Spinal cord (tissue), 10 donors: ENCODE measurements around the gene ADD3. TPM values are rescaled to one million over a fixed set of nuclear protein-coding genes. Genes with fewer than 3 reads are reported as not detected.

ENCODE experiments used
- DNase-seq, 6 donors: peaks; one replicate each; pipeline versions ENCODE4 v3.0.0 to v3.0.0-alpha.2; 2013 to 2015; ENCODE audit warnings: low spot score in 6 of 6, low read depth in 4 of 6
- H3K27ac ChIP-seq: one replicate; pipeline ENCODE4 v1.5.1; 2013; ENCODE audit warnings: low read depth, low read length, control low read depth
- H3K27me3 ChIP-seq: one replicate; pipeline ENCODE4 v1.6.1; 2013; ENCODE audit warnings: low read length; ENCODE audit not compliant: control insufficient read depth, insufficient read depth
- H3K36me3 ChIP-seq: one replicate; pipeline ENCODE4 v1.6.1; 2013; ENCODE audit warnings: low read length; ENCODE audit not compliant: control insufficient read depth, insufficient read depth
- H3K4me1 ChIP-seq: one replicate; pipeline ENCODE4 v1.6.1; 2013; ENCODE audit warnings: low read length; ENCODE audit not compliant: control insufficient read depth, insufficient read depth
- H3K4me3 ChIP-seq: one replicate; pipeline ENCODE4 v1.5.1; 2013; ENCODE audit warnings: low read depth, low read length, control low read depth
- H3K9me3 ChIP-seq: one replicate; pipeline ENCODE4 v1.6.1; 2013; ENCODE audit warnings: low read length; ENCODE audit not compliant: control insufficient read depth, insufficient read depth
- WGBS: methylation state at CpG from one replicate; pipeline ENCODE4 v1.1.5; 2013; ENCODE audit warnings: missing lambda C conversion rate; ENCODE audit not compliant: insufficient coverage; 5-methylcytosine and 5-hydroxymethylcytosine counted together
- polyA plus RNA-seq, 2 donors: library from polyadenylated mRNA; unstranded; fragments of 120-200 nt; gene quantifications; one replicate each; pipeline ENCODE4 v1.2.1, GENCODE V29; 2013; ENCODE audit not compliant: insufficient read length in 2 of 2
- small RNA-seq: library from RNA; depleted of rRNA; stranded (forward); fragments of <200 nt; gene quantifications from one replicate; pipeline ENCODE3, GENCODE V24; 2014; ENCODE audit warnings: low replicate concordance
- total RNA-seq, 2 donors: library from RNA; depleted of rRNA in 1 of 2; stranded (reverse); fragments of 120-200 nt in 1 of 2; fragments of >200 nt in 1 of 2; gene quantifications; one replicate each; pipeline versions ENCODE4 v1.2.3 to v1.2.4, GENCODE V29; 2013 to 2014
- donor health status: healthy.

Gene ADD3
- total and polyA plus RNA-seq, 4 donors = 193 to 557 (median 324) TPM

- H3K9me3 ChIP-seq = no peaks in the 10 kb centered on the region
- no peaks in the 10 kb centered on the region for H3K36me3 ChIP-seq
- 86% methylated on average over 1 of the region's 5 CpGs for WGBS
- no peak overlapping the region for H3K4me3 ChIP-seq
- H3K27ac ChIP-seq = no peak overlapping the region
- peaks cover 2% of the 10 kb centered on the region for H3K27me3 ChIP-seq
- peaks cover 19% of the 10 kb centered on the region for H3K4me1 ChIP-seq
- no peak for DNase-seq
Observed at GRCh38 chr10:110174816-110175215, 167.0 kb downstream of the ADD3 start.

GRCh38 chr10:110175406-110175805 is 167.6 kb downstream of the ADD3 start:
- Histone ChIP-seq H3K27me3 (no peaks in the 10 kb centered on the region), H3K9me3 (no peaks in the 10 kb centered on the region), H3K4me1 (peaks cover 15% of the 10 kb centered on the region), H3K4me3 (no peak overlapping the region), H3K36me3 (no peaks in the 10 kb centered on the region), H3K27ac (no peak overlapping the region)
- no peak for DNase-seq
- 67% methylated on average over 1 of the region's 2 CpGs for WGBS

GRCh38 chr10:110176141-110177030 is 168.6 kb downstream of the ADD3 start:
- H3K9me3 ChIP-seq = no peaks in the 10 kb centered on the region
- no peak overlapping the region for H3K27ac ChIP-seq
- 54% methylated on average over 8 of the region's 19 CpGs for WGBS
- no peaks in the 10 kb centered on the region for H3K27me3 ChIP-seq
- DNase-seq = peak in 1 of 6 donors; percentile 56
- H3K4me1 ChIP-seq = peaks cover 10% of the 10 kb centered on the region
- no peak overlapping the region for H3K4me3 ChIP-seq
- H3K36me3 ChIP-seq = no peaks in the 10 kb centered on the region

GRCh38 chr10:110179220-110179619 is 171.4 kb downstream of the ADD3 start:
- no peaks in the 10 kb centered on the region for H3K9me3 ChIP-seq
- H3K27ac ChIP-seq = no peak overlapping the region
- no peak overlapping the region for H3K4me3 ChIP-seq
- no peak for DNase-seq
- peaks cover 10% of the 10 kb centered on the region for H3K4me1 ChIP-seq
- 91% methylated on average over 5 of the region's 7 CpGs for WGBS
- no peaks in the 10 kb centered on the region for H3K36me3 ChIP-seq
- no peaks in the 10 kb centered on the region for H3K27me3 ChIP-seq

- whole genome bisulfite sequencing = 66% methylated on average over 8 of the region's 10 CpGs
- no peaks in the 10 kb centered on the region for H3K27me3 ChIP-seq
- H3K9me3 ChIP-seq = no peaks in the 10 kb centered on the region
- no peak for DNase-seq
- no peak overlapping the region for H3K27ac ChIP-seq
- no peaks in the 10 kb centered on the region for H3K4me1 ChIP-seq
- no peaks in the 10 kb centered on the region for H3K36me3 ChIP-seq
- H3K4me3 ChIP-seq = no peak overlapping the region
Observed at GRCh38 chr10:110181451-110181850, 173.7 kb downstream of the ADD3 start.

GRCh38 chr10:110181911-110182310 is 174.1 kb downstream of the ADD3 start:
- Histone ChIP-seq H3K4me1 (no peaks in the 10 kb centered on the region), H3K9me3 (no peaks in the 10 kb centered on the region), H3K27me3 (no peaks in the 10 kb centered on the region), H3K27ac (no peak overlapping the region), H3K36me3 (no peaks in the 10 kb centered on the region), H3K4me3 (no peak overlapping the region)
- 88% methylated on average over 1 of the region's 5 CpGs for WGBS
- no peak for DNase-seq

- Histone ChIP-seq H3K4me3 (no peak overlapping the region), H3K27me3 (no peaks in the 10 kb centered on the region), H3K4me1 (no peaks in the 10 kb centered on the region), H3K9me3 (no peaks in the 10 kb centered on the region), H3K27ac (no peak overlapping the region), H3K36me3 (no peaks in the 10 kb centered on the region)
- WGBS = 50% methylated on average over 2 of the region's 6 CpGs
- DNase-seq = no peak
Observed at GRCh38 chr10:110184398-110184797, 176.6 kb downstream of the ADD3 start.

Small RNA genes within 50 kb of the gene (small RNA-seq; reads per million reads assigned to genes)
- gene SNRPGP12 = not detected

Other genes starting within 250 kb of the ADD3 start
- 100 to 1,000 TPM in 1 of 2 donors, 10 to 100 TPM in 1; 92.4 to 145 TPM for gene XPNPEP1, start 84.5 kb upstream of the ADD3 start, total RNA-seq
- gene XPNPEP1, start 84.5 kb upstream of the ADD3 start, polyA plus RNA-seq = 10 to 100 TPM; 80.6 to 99.0 TPM
- 10 to 100 TPM; 64.1 to 74.8 TPM for gene MXI1, start 199.6 kb downstream of the ADD3 start, total RNA-seq
- 10 to 100 TPM; 88.5 to 90.1 TPM for gene MXI1, start 199.6 kb downstream of the ADD3 start, polyA plus RNA-seq